Prostate gland (tissue), 2 donors: Measurements from ENCODE around the gene PHOX2B. TPM values are rescaled to one million over a fixed set of nuclear protein-coding genes. Genes with fewer than 3 reads are reported as not detected.
"Not testable (repeated sequence)": the region's sequence is repeated elsewhere in the genome, so short reads cannot be mapped to it uniquely, and the experiment has no call there.

Experiments used
- DNase-seq: peaks from one replicate; pipeline ENCODE4 v3.0.0-alpha.2; 2019; ENCODE audit warnings: low spot score
- H3K27ac ChIP-seq, 2 donors: fragments of 200-600 bp; sonication (generic); 2 replicates each; pipeline ENCODE4 v1.5.1; 2017 to 2019
- H3K27me3 ChIP-seq: fragments of 200-600 bp; sonication (generic); replicated peaks from 2 replicates; pipeline ENCODE4 v1.5.1; 2019; ENCODE audit not compliant: insufficient read depth
- H3K36me3 ChIP-seq, 2 donors: fragments of 200-600 bp; sonication (generic); 1 replicate in 1 of 2; 2 replicates in 1 of 2; pipeline versions ENCODE4 v1.5.1 to v1.8.1; 2017 to 2019
- H3K4me1 ChIP-seq: fragments of 200-600 bp; sonication (generic); replicated peaks from 2 replicates; pipeline ENCODE4 v1.5.1; 2019
- H3K4me3 ChIP-seq, 2 donors: fragments of 200-600 bp; sonication (generic); 2 replicates each; pipeline ENCODE4 v1.5.1; 2017 to 2019
- H3K9me3 ChIP-seq: fragments of 200-600 bp; sonication (generic); 2 replicates; pipeline ENCODE4 v1.5.1; 2017
- CTCF ChIP-seq, 4 experiments: fragments of 200-600 bp in 2 of 4; fragments of 450-650 bp in 2 of 4; sonication (generic) in 2 of 4; IDR thresholded peaks; 1 replicate in 3 of 4; 2 replicates in 1 of 4; pipeline ENCODE4 v1.5.1; 2016 to 2019; ENCODE audit warnings: antibody characterized with exemption in 4 of 4, mild to moderate bottlenecking in 2 of 4, moderate library complexity in 2 of 4
- POLR2A ChIP-seq: fragments of 450-650 bp; IDR thresholded peaks from one replicate; pipeline ENCODE4 v1.6.1; 2016; ENCODE audit warnings: antibody characterized with exemption, mild to moderate bottlenecking
- POLR2AphosphoS5 ChIP-seq: sonication (generic); formaldehyde crosslinking; IDR thresholded peaks from one replicate; pipeline ENCODE4 v1.6.1; 2017; ENCODE audit warnings: antibody characterized with exemption
- WGBS: methylation state at CpG from one replicate; pipeline ENCODE4 v1.1.5; 2018; 5-methylcytosine and 5-hydroxymethylcytosine counted together
- intact Hi-C: fragments of 100-400 bp; cut with DNase I; formaldehyde crosslinking; loops from one replicate; pipeline ENCODE4 v1.14.2; 2022
- total RNA-seq, 2 donors: library from RNA; depleted of rRNA; stranded (reverse); fragments of >200 nt; gene quantifications; one replicate each; pipeline ENCODE4 v1.1.0, GENCODE V29; 2016

Gene PHOX2B
- total RNA-seq, 2 donors from 2014 or later, result not detected

DNA sequence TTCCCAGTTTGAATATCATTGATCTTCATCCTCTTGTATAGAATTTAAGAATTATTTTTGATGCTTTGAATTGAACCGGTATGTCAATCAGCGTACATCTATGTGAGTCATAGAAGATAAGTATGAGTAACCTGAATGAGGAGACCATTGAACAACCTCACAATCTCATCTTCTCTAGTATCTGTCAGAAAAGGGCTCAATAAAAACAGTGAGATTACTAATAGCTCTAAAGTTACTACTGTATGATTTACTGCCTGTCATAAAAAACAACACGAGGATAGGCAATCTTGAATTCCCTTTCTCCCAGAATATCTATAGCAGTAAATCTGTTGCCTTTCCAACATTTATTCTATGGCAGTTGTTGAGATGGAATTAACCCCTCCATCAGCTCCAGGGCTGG, 36.1 kb downstream of the PHOX2B start:
- DNase-seq, result no peak
- TF ChIP-seq CTCF (IDR thresholded peaks at IDR 0.05) (no peak), POLR2AphosphoS5 (no peak), POLR2A (no peak)
- Histone ChIP-seq H3K9me3 (no peaks in the 10 kb centered on the region), H3K36me3 (no peaks in the 10 kb centered on the region), H3K27me3 (no peaks in the 10 kb centered on the region), H3K4me1 (no peaks in the 10 kb centered on the region), H3K27ac (no peak overlapping the region), H3K4me3 (no peak overlapping the region)
- intact Hi-C loops, result no loop called here
- WGBS, result 65% methylated on average over 3 of the region's 3 CpGs

GRCh38 chr4:41711654-41712053, 36.9 kb downstream of the PHOX2B start:
- H3K36me3 ChIP-seq, H3K27me3 ChIP-seq, H3K4me1 ChIP-seq, DNase-seq, H3K9me3 ChIP-seq, H3K4me3 ChIP-seq, intact Hi-C loops, H3K27ac ChIP-seq: not testable (repeated sequence)
- 94% methylated on average over 2 of the region's 2 CpGs for WGBS

GRCh38 chr4:41709844-41710481, 38.6 kb downstream of the PHOX2B start:
- no peaks in the 10 kb centered on the region for H3K36me3 ChIP-seq
- H3K9me3 ChIP-seq, result no peaks in the 10 kb centered on the region
- intact Hi-C loops, result no loop called here
- WGBS, result 32% methylated on average over 5 of the region's 5 CpGs
- no peak overlapping the region for H3K27ac ChIP-seq
- no peak overlapping the region for H3K4me3 ChIP-seq
- no peaks in the 10 kb centered on the region for H3K4me1 ChIP-seq
- no peaks in the 10 kb centered on the region for H3K27me3 ChIP-seq
- DNase-seq, result no peak
- peak; percentile 22 for TF ChIP-seq POLR2AphosphoS5
- no peak for TF ChIP-seq POLR2A
- no peak for TF ChIP-seq CTCF (IDR thresholded peaks at IDR 0.05)

- 50% methylated on average over 3 of the region's 3 CpGs for WGBS
- no peaks in the 10 kb centered on the region for H3K27me3 ChIP-seq
- intact Hi-C loops, result no loop called here
These were observed 44.7 kb downstream of the PHOX2B start for GRCh38 chr4:41703785-41704184.

GRCh38 chr4:41702770-41703169, 45.8 kb downstream of the PHOX2B start:
- Histone ChIP-seq H3K27ac (no peak overlapping the region), H3K27me3 (no peaks in the 10 kb centered on the region), H3K36me3 (no peaks in the 10 kb centered on the region), H3K4me3 (no peak overlapping the region), H3K9me3 (no peaks in the 10 kb centered on the region), H3K4me1 (no peaks in the 10 kb centered on the region)
- intact Hi-C loops, result no loop called here
- 65% methylated on average over 4 of the region's 4 CpGs for WGBS
- TF ChIP-seq POLR2A, result no peak
- no peak for TF ChIP-seq POLR2AphosphoS5
- no peak for TF ChIP-seq CTCF (IDR thresholded peaks at IDR 0.05)
- no peak for DNase-seq

More at GRCh38 chr4:41703785-41704184, 44.7 kb downstream of the PHOX2B start:
- H3K4me1 ChIP-seq, result no peaks in the 10 kb centered on the region
- no peak for DNase-seq
- no peak overlapping the region for H3K27ac ChIP-seq
- H3K9me3 ChIP-seq, result no peaks in the 10 kb centered on the region
- TF ChIP-seq CTCF (IDR thresholded peaks at IDR 0.05) (no peak), POLR2AphosphoS5 (no peak), POLR2A (no peak)
- H3K36me3 ChIP-seq, result no peaks in the 10 kb centered on the region
- no peak overlapping the region for H3K4me3 ChIP-seq
